ENCODE results near the gene GARNL3. TPM values are rescaled to one million over a fixed set of nuclear protein-coding genes. Genes with fewer than 3 reads are reported as not detected.

GARNL3 gene
- total RNA-seq, 1 experiment from 2014 or later = 15.5 TPM

DNA sequence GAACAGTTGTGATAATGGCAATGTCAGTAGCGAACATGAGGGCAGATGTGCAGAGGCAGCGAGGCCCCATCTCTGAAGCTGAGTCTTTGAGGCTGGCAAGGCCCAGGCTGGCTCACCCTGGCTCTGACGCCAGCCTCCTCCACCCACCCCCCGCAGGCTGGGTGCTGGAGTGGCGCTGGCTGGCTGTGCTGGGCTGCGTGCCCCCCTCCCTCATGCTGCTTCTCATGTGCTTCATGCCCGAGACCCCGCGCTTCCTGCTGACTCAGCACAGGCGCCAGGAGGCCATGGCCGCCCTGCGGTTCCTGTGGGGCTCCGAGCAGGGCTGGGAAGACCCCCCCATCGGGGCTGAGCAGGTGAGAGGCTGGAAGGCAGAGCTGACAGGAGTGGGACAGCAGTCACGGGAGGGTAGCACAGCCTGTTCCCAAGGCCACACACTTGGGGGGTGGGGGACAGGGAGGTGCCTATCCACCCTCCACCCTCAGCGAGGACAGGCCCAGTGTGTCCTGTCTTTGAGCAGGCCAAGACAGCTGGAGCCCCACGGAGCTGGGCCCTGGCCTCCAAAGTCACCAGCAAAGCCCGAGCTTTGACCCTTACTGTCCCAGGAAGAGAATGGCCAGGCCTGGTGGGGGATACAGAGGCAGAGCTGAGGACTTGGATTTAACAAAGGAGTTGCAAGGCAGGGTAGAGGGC lies 138.0 kb downstream of the GARNL3 start:
- Histone ChIP-seq H3K79me2 (ENCODE audit: low read length) (peaks cover 15% of the 10 kb centered on the region), H3K4me3 (ENCODE audit: low read length) (no peak overlapping the region), H3K4me1 (ENCODE audit: insufficient read depth, low read length) (peaks cover 9% of the 10 kb centered on the region), H3K9me2 (replicated peaks; ENCODE audit: low read length) (no peaks in the 10 kb centered on the region), H3K9me3 (ENCODE audit: low read length) (no peaks in the 10 kb centered on the region), H3K27ac (ENCODE audit: low read length) (no peak overlapping the region), H4K20me1 (ENCODE audit: low read length) (no peaks in the 10 kb centered on the region), H3K9ac (ENCODE audit: low read length) (no peak overlapping the region), H2AFZ (ENCODE audit: low read length) (no peak overlapping the region), H3K4me2 (ENCODE audit: low read length) (no peak overlapping the region), H3K36me3 (ENCODE audit: low read depth, low read length) (no peaks in the 10 kb centered on the region; the same call in 1 of the 2 replicates), H3F3A (ENCODE audit: low read length, unreplicated experiment) (no peaks in the 10 kb centered on the region), H3K27me3 (ENCODE audit: low read length) (no peaks in the 10 kb centered on the region)
- ChIA-PET POLR2A (ENCODE audit: unreplicated experiment) (no interaction called here), CTCF (no interaction called here)
- intact Hi-C loops (cut with micrococcal nuclease) = no loop called here
- TF ChIP-seq, protein P1, sequence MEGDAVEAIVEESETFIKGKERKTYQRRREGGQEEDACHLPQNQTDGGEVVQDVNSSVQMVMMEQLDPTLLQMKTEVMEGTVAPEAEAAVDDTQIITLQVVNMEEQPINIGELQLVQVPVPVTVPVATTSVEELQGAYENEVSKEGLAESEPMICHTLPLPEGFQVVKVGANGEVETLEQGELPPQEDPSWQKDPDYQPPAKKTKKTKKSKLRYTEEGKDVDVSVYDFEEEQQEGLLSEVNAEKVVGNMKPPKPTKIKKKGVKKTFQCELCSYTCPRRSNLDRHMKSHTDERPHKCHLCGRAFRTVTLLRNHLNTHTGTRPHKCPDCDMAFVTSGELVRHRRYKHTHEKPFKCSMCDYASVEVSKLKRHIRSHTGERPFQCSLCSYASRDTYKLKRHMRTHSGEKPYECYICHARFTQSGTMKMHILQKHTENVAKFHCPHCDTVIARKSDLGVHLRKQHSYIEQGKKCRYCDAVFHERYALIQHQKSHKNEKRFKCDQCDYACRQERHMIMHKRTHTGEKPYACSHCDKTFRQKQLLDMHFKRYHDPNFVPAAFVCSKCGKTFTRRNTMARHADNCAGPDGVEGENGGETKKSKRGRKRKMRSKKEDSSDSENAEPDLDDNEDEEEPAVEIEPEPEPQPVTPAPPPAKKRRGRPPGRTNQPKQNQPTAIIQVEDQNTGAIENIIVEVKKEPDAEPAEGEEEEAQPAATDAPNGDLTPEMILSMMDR (conservative IDR thresholded peaks at IDR 0.05; ENCODE audit: low read depth, low read length) = no peak
- TF ChIP-seq EZH2 (IDR thresholded peaks at IDR 0.05; ENCODE audit: low read length, unreplicated experiment) (no peak), EZH2phosphoT487 (IDR thresholded peaks at IDR 0.05; ENCODE audit: borderline replicate concordance, low read length) (no peak)
- BruUV-seq (replicated peaks) = no TSS peak
- no peak for ATAC-seq
- no peak for DNase-seq

DNA sequence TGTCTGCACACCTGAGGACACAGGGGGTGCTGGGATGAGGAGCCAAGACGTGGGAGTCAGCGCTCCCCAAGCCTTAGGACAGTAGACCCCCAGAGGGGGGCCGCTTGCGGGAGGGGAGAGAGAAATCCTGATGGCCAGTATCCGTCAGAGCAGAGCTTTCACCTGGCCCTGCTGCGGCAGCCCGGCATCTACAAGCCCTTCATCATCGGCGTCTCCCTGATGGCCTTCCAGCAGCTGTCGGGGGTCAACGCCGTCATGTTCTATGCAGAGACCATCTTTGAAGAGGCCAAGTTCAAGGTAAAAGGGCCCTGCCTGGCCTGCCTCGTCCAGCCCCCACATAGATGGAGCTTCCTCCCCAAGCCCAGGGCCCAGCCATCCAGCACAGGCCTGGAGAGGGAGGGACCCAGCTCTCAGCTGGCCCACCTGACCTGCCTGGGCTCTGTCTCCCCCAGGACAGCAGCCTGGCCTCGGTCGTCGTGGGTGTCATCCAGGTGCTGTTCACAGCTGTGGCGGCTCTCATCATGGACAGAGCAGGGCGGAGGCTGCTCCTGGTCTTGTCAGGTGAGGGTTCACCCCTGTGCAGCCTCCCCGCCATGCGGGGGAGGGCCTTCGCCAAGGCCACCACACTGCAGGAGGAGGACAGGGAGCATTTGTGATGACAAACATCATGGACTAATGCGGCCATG lies 139.1 kb downstream of the GARNL3 start:
- intact Hi-C loops (cut with micrococcal nuclease) = no loop called here
- H3F3A ChIP-seq (ENCODE audit: low read length, unreplicated experiment) = no peaks in the 10 kb centered on the region
- no peak overlapping the region for H3K27ac ChIP-seq (ENCODE audit: low read length)
- no peaks in the 10 kb centered on the region for H4K20me1 ChIP-seq (ENCODE audit: low read length)
- no peak for DNase-seq
- peaks cover 2% of the 10 kb centered on the region for H3K4me1 ChIP-seq (ENCODE audit: insufficient read depth, low read length)
- ATAC-seq = no peak
- H3K9me3 ChIP-seq (ENCODE audit: low read length) = no peaks in the 10 kb centered on the region
- no peak overlapping the region for H3K4me2 ChIP-seq (ENCODE audit: low read length)
- ChIA-PET POLR2A (ENCODE audit: unreplicated experiment) (interaction anchor here (0.6 kb wide), 1 partner anchor 23 kb away, joined by 14 read pairs; no protein-coding TSS in a partner anchor), CTCF (no interaction called here)
- no peaks in the 10 kb centered on the region for H3K27me3 ChIP-seq (ENCODE audit: low read length)
- no TSS peak for BruUV-seq (replicated peaks)
- no peaks in the 10 kb centered on the region for H3K9me2 ChIP-seq (replicated peaks; ENCODE audit: low read length)
- no peak overlapping the region for H2AFZ ChIP-seq (ENCODE audit: low read length)
- no peak overlapping the region for H3K4me3 ChIP-seq (ENCODE audit: low read length)
- no peaks in the 10 kb centered on the region; the same call in 1 of the 2 replicates for H3K36me3 ChIP-seq (ENCODE audit: low read depth, low read length)
- H3K79me2 ChIP-seq (ENCODE audit: low read length) = peaks cover 6% of the 10 kb centered on the region
- H3K9ac ChIP-seq (ENCODE audit: low read length) = no peak overlapping the region
- TF ChIP-seq, protein P1 (conservative IDR thresholded peaks at IDR 0.05; ENCODE audit: low read depth, low read length) = no peak
- TF ChIP-seq EZH2 (IDR thresholded peaks at IDR 0.05; ENCODE audit: low read length, unreplicated experiment) (no peak), EZH2phosphoT487 (IDR thresholded peaks at IDR 0.05; ENCODE audit: borderline replicate concordance, low read length) (no peak)

DNA sequence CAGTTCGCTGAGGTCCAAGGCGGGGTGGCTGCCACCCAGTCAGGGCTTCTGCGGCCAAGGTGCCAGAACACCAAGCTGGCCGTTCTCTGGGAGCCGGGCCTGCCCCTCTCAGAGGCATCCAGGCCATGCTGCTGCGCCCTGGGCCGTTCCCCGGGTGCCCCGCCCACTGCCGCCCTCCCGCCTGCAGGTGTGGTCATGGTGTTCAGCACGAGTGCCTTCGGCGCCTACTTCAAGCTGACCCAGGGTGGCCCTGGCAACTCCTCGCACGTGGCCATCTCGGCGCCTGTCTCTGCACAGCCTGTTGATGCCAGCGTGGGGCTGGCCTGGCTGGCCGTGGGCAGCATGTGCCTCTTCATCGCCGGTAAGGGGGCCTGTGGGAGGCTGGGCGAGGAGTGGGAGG lies 140.1 kb downstream of the GARNL3 start:
- intact Hi-C loops (cut with micrococcal nuclease) = no loop called here
- no peaks in the 10 kb centered on the region for H3K79me2 ChIP-seq (ENCODE audit: low read length)

More for the DNA sequence above, 140.1 kb downstream of the GARNL3 start:
- H3K27ac ChIP-seq (ENCODE audit: low read length) = no peak overlapping the region
- H3K27me3 ChIP-seq (ENCODE audit: low read length) = no peaks in the 10 kb centered on the region
- no peak overlapping the region for H2AFZ ChIP-seq (ENCODE audit: low read length)
- no peaks in the 10 kb centered on the region; the same call in 1 of the 2 replicates for H3K36me3 ChIP-seq (ENCODE audit: low read depth, low read length)
- no peak overlapping the region for H3K4me2 ChIP-seq (ENCODE audit: low read length)
- no peaks in the 10 kb centered on the region for H3K9me3 ChIP-seq (ENCODE audit: low read length)
- no peak for TF ChIP-seq EZH2phosphoT487 (IDR thresholded peaks at IDR 0.05; ENCODE audit: borderline replicate concordance, low read length)
- no peak for TF ChIP-seq EZH2 (IDR thresholded peaks at IDR 0.05; ENCODE audit: low read length, unreplicated experiment)
- TF ChIP-seq, protein P1 (conservative IDR thresholded peaks at IDR 0.05; ENCODE audit: low read depth, low read length) = no peak
- BruUV-seq (replicated peaks) = no TSS peak
- DNase-seq (no peak), ATAC-seq (no peak)
- no peak overlapping the region for H3K9ac ChIP-seq (ENCODE audit: low read length)
- H4K20me1 ChIP-seq (ENCODE audit: low read length) = no peaks in the 10 kb centered on the region
- no peak overlapping the region for H3K4me3 ChIP-seq (ENCODE audit: low read length)
- ChIA-PET POLR2A (ENCODE audit: unreplicated experiment) (no interaction called here), CTCF (no interaction called here)
- H3K4me1 ChIP-seq (ENCODE audit: insufficient read depth, low read length) = no peaks in the 10 kb centered on the region
- no peaks in the 10 kb centered on the region for H3K9me2 ChIP-seq (replicated peaks; ENCODE audit: low read length)
- no peaks in the 10 kb centered on the region for H3F3A ChIP-seq (ENCODE audit: low read length, unreplicated experiment)

Data from PC-3 (cell line).